Fibroblast of pulmonary artery (primary cell): Measurements from ENCODE around the gene PI4K2A.
"Not testable (repeated sequence)": the region's sequence is repeated elsewhere in the genome, so short reads cannot be mapped to it uniquely, and the experiment has no call there.

Experiments
- DNase-seq: peaks from one replicate; pipeline ENCODE4 v3.0.0-alpha.2; 2010; ENCODE audit warnings: low read depth
- H3K4me3 ChIP-seq: replicated peaks from 2 replicates; pipeline ENCODE4 v1.5.1; 2011; ENCODE audit warnings: low read depth, mild to moderate bottlenecking, control low read depth, low read length, moderate library complexity
- CTCF ChIP-seq: IDR thresholded peaks from 2 replicates; pipeline ENCODE4 v1.5.1; 2011; ENCODE audit warnings: mild to moderate bottlenecking, control low read depth, low read length, inconsistent platforms; ENCODE audit errors: missing control alignments

Gene PI4K2A

GRCh38 chr10:97631098-97631497 lies 9.4 kb upstream of the PI4K2A start:
- TF ChIP-seq CTCF = no peak
- no peak for DNase-seq
- H3K4me3 ChIP-seq = no peak overlapping the region

GRCh38 chr10:97632949-97633884 lies 7.3 kb upstream of the PI4K2A start, which contains the start of gene MORN4:
MORN4 (minus strand) TSS chr10:97633500; CDS start chr10:97619653, 13,847 bp downstream.
- H3K4me3 ChIP-seq = peak within 1 kb of the TSS; percentile 91
- TF ChIP-seq CTCF = no peak
- DNase-seq = peak; percentile 92

GRCh38 chr10:97633921-97634320 lies 6.5 kb upstream of the PI4K2A start:
- peak overlapping the region; percentile 91 for H3K4me3 ChIP-seq
- no peak for TF ChIP-seq CTCF
- DNase-seq = peak; percentile 18

- DNase-seq = no peak
- H3K4me3 ChIP-seq = no peak overlapping the region
- no peak for TF ChIP-seq CTCF
Observed at GRCh38 chr10:97635577-97635976, 4.9 kb upstream of the PI4K2A start.

- not testable (repeated sequence) for H3K4me3 ChIP-seq, DNase-seq
Observed at GRCh38 chr10:97639090-97639489, 1.4 kb upstream of the PI4K2A start.

- DNase-seq = peak; percentile 49
- peak overlapping the region; percentile 84 for H3K4me3 ChIP-seq
- TF ChIP-seq CTCF = no peak
Observed at GRCh38 chr10:97640868-97641811, 669 bp downstream of the PI4K2A start.

- H3K4me3 ChIP-seq, DNase-seq: not testable (repeated sequence)
Observed at GRCh38 chr10:97642471-97643159, 2.1 kb downstream of the PI4K2A start.
